GM18867 (cell line): ENCODE data around the gene MEIS1.

Source experiments
- ATAC-seq: cut with Tn5 transposase; IDR thresholded peaks from one replicate; pipeline ENCODE4 v1.9.1; 2021; ENCODE audit warnings: mild to moderate bottlenecking, moderate library complexity; ENCODE audit not compliant: unreplicated experiment

MEIS1 gene

GRCh38 chr2:66498289-66498975, 63.5 kb downstream of the MEIS1 start:
- no peak for ATAC-seq

DNA sequence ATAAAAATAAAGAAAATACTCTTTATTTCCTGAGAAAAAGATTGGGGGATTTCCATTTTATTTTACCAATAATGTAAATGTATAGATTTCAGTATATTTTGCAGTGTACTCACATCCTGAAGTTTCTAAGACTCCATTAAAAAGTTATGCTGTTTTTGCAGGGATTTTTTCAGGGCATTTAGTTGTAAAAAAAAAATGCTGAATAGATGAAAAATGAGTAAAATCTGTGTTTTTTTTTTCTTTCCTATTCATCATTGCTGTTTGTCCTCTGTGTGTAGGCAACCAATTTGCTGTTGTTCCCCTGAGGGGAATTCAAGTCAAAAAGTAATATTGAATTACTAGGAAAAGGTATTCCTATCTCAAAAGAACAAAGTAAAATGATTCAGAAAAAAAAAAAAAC, 66.3 kb downstream of the MEIS1 start:
- no peak for ATAC-seq

DNA sequence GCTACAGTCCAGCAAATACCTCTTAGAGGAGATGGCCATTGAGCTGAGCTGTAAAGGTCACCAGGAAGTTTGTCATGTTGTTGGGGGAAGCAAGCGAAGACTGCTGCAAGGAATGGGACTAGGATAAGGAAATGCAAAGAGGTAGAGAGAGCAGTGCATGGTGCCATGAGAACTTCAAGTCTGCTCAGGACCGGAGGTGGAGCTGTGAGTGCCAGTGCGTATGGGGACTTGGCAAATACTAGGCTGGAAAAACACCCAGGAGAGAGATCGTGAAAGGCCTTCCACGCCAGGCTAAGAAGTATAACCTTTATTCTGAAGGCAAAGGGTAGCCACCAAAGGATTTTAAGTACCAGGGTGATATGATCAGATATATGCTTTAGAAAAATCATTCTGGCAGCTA, 71.3 kb downstream of the MEIS1 start:
- no peak for ATAC-seq

GRCh38 chr2:66507673-66508201, 72.8 kb downstream of the MEIS1 start:
- ATAC-seq = no peak

- no peak for ATAC-seq
Measured at GRCh38 chr2:66508484-66509071, 73.7 kb downstream of the MEIS1 start.

GRCh38 chr2:66509326-66509811, 74.4 kb downstream of the MEIS1 start:
- ATAC-seq = no peak

- no peak for ATAC-seq
Measured at GRCh38 chr2:66512626-66513025, 77.7 kb downstream of the MEIS1 start.

DNA sequence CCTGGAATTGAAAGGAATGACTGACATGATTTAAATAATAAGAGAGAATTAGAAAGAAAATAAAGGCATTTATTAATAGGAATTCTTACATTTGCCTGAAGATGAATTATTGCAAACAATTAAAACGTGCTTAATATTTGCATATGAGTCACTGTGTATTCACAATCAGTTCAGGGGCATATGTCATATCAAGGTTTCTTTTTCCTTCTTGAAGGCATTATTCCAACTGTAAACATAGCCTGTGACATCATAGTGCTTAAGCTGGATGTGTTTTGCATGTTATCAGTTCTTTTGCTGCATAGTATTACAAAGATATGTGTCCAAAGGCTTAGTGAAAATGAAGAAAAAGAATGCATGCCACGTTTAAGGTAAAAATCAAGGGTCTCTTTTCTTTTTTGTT, 80.8 kb downstream of the MEIS1 start:
- ATAC-seq = no peak

GRCh38 chr2:66516499-66516898, 81.6 kb downstream of the MEIS1 start:
- no peak for ATAC-seq

- ATAC-seq = no peak
Measured at GRCh38 chr2:66517772-66518171, 82.8 kb downstream of the MEIS1 start.

DNA sequence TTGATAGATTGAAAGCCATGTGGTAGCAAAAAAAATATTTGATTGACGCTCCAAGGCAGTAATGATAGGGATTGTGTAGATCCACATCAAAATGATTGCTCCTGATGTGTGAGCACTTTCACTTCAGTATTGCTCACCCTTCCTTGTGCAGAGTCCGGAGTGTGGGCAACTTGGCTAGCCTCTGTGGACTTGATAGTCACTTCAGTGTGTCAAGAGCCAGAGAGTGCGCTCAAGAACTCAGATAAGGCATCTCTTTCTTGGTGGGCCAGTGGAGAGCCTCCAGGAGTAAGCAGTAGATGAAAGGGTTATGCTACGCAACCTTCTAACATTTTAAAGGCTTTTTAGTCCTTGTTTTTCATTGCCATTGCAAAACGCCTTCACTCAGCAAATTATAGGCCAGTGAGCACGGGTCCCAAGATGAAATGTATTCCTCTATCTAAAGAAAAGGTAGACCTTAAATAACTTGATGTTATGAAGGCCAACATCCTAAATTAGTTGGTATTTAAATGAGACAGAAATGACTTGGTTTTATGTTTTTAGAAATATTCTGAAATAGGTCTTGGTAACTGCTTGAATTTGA, 84.4 kb downstream of the MEIS1 start:
- ATAC-seq = no peak

- ATAC-seq = no peak
Measured at GRCh38 chr2:66521291-66521922, 86.5 kb downstream of the MEIS1 start.

DNA sequence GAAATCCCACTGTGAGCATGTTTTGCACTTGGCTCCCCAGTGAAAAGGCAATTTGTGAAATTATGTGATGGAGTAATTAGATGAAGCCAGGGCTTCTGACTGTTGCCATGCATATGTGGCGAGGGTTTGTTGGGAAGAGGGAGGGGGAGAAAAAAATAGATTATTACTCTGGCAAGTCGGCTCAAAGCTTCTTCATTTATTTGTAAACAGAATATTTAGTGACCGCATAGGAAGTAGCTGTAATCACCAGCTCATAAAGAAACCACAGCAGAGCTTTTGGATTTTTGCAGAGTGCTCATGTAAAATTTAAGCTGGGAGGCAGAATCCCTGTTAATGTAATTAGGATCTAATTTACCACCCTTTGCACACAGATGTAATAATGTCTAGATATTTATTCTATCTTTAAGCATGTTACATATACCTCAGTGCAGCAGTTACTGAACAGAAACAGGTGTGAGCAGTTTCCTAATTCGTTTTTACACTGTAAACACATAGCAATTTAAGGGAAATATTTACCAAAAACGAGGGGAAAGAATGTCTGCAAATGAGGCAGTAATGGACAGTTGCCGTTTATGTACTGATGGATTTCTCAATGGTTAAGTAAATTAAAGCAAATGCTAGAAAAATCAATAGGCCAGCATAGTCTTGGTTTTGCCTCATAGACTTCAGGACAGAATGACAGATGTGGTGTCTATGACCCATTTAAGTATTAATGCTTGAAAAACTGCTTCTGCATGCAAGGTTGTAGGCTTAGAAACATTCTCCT, 87.9 kb downstream of the MEIS1 start:
- ATAC-seq = no peak

DNA sequence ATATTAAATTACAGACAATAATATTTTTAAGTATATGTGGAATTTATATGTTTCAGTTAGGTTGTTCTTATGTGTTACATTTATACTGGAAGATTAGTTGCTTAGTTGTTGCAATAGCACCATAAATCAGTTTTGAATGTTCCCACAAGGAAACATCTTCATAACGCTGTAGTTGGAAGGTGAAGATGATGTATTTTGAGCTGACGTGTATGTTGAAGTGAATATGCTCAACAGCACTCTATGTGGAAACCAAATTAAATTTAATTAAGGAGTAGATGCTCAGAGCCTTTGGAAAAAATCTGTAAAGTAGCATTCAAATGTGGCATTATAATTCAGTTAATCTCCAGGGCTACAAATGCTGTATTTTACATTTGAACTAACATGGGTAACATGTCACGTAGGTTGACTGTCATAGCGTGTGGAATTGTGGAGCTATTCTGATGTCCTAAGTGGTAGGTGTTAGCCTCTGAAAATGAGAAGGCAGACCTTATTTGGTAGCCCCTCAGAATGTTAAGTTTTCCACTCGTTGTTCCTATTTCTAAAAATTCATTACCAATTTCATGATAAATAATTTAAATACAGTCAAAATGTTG, 88.5 kb downstream of the MEIS1 start:
- no peak for ATAC-seq

DNA sequence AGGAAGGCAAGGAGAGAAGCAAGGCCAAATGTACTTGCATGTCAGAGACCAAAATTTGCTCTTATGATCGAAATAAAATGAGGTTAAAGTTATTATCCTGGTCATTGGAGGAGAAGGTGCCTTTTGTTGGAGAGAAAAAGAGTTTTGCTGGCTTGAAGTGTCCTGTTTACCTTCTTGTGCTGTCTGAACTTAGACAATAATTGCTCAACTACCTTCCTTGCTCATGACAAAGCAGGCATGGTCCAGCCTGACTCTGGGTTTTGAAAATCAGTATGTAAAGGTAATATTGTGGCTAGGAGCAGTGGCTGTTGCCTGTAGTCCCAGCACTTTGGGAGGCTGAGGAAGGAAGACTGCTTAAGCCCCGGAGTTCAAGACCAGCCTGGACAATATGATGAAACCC, 89.1 kb downstream of the MEIS1 start:
- ATAC-seq = no peak

DNA sequence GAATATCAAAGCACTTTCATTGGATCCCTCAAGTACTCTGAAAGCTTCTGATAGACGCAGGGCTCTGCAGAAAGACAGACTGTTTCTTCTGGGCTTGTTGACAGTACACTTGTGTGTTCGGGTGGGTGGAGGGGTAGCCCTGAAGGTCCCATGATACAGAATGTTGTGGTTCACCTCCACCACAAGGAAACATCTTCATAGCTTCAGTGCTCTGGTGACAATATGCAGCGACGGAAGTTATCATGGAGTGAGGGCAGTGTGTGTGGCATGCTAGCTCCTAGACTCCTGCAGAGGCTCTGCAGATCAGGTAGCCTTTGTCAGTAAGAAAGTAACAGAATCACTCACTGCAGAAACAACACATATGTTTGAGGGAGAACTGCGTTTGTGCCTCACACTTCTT, 90.7 kb downstream of the MEIS1 start:
- ATAC-seq = no peak

- ATAC-seq = no peak
Measured at GRCh38 chr2:66526180-66526579, 91.3 kb downstream of the MEIS1 start.

DNA sequence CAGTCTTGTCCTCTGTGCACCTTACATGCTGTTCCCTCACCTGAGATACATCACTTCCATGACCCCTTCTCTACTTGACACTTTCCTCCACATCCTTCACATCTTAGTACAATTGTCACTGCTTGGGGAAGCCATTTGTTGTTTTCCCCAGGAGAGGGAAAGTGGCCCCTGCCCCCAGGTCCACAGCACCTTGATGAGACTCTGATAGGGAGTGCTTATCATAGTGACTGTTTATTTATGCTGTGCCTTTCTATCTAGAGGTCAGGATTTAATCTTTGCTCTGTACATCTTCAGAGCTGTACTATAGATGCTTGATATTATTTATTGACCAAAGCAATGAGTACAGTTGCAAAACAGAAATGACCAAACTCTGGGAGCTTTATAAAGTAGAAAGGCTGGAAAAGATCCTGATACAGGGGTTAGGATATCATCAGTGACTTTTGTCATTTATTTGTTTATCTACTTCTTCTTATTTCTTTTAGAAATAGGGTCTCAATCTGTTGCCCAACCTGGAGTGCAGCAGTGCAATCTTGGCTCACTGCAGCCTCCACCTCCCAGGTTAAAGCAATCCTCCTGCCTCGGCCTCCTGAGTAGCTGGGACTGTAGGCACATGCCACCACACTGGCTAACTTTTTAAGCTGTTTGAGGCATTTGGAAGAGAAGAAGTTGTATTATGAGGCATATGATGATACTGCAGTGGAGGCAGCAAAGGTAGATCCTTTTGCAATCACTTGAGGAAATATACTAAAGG, 94.2 kb downstream of the MEIS1 start:
- ATAC-seq = no peak

- ATAC-seq = no peak
Measured at GRCh38 chr2:66530651-66531050, 95.7 kb downstream of the MEIS1 start.

GRCh38 chr2:66531155-66531554, 96.2 kb downstream of the MEIS1 start:
- ATAC-seq = no peak
